GM12873 (cell line): Measurements from ENCODE around the gene RPS6KC1.

Source experiments
- TF ChIP-seq, protein P1 (sequence below): IDR thresholded peaks from 2 replicates; pipeline ENCODE4 v1.5.1; 2012; ENCODE audit warnings: low read depth, mild to moderate bottlenecking, moderate library complexity, low read length, control low read depth; ENCODE audit not compliant: insufficient read depth; ENCODE audit errors: missing control alignments

RPS6KC1 gene

DNA sequence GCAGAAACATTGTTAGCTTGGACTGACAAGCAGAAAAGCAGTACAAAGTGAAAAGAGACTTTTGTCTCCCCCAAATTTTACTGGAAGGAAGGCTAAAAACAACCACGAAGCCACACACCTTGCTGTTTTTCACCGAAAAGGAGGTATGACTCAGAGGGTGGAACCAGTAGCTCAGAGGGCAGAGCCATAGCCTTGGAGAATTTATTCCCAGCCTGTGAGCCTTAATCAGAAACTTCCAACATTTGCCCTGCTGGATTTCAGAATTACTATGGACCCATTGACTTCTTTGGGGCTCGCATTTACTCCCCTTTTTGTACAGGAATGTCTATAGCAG is 32.0 kb downstream of the RPS6KC1 start:
- TF ChIP-seq, protein P1, sequence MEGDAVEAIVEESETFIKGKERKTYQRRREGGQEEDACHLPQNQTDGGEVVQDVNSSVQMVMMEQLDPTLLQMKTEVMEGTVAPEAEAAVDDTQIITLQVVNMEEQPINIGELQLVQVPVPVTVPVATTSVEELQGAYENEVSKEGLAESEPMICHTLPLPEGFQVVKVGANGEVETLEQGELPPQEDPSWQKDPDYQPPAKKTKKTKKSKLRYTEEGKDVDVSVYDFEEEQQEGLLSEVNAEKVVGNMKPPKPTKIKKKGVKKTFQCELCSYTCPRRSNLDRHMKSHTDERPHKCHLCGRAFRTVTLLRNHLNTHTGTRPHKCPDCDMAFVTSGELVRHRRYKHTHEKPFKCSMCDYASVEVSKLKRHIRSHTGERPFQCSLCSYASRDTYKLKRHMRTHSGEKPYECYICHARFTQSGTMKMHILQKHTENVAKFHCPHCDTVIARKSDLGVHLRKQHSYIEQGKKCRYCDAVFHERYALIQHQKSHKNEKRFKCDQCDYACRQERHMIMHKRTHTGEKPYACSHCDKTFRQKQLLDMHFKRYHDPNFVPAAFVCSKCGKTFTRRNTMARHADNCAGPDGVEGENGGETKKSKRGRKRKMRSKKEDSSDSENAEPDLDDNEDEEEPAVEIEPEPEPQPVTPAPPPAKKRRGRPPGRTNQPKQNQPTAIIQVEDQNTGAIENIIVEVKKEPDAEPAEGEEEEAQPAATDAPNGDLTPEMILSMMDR: no peak

DNA sequence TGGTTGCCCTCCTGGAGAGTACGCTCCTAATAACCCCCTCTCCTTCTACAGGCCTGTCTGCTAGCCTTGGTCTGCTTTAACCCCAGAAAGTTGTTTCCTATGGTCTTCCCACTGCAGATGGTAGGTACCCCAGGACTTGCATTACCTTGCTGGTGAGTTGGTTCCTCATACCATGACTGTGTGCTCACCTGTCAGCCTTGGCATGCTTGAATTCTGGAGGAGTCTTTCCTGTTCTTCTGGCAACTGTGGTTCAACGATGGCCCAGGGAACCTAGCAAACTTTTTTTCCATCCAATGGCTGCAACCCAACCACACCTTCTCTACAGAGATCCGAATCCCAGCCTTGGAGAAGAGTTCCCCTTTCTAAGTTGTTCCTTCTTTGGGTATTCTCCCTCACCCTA is 36.9 kb downstream of the RPS6KC1 start:
- TF ChIP-seq, protein P1: no peak

DNA sequence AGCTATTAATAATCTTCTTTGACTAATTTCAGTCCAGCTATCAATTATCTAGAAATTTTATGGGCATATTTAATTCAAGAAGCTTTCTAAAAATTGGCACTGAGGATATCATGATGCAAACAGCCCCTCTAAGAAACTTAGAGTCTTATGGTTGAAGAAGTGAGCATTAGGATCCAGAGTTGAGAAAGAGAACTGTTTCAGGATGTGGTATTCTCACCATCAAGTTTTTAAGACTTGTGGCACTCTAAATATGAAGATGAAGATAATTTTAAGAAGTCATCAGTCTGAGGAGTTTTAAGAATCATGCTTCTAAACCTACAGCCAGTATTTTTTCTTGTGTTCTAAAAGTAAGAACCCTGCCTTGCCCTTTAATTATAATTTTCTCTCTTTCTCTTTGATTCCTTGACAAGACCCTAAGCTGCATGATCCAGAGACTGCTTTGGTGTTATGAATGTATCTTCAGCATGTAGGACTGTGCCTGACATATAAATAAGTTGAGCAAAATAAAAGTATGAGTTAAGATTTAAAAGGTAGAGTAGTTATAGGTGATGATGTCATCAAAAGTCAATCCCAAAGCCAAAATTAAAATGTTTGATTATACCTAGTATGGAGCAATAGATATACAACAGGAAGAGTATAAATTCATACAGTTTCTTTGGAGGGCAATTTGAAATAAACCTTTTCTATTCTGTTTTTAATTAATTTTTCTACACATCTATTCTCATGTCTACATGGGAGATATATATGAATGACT is 39.1 kb downstream of the RPS6KC1 start:
- TF ChIP-seq, protein P1: no peak

DNA sequence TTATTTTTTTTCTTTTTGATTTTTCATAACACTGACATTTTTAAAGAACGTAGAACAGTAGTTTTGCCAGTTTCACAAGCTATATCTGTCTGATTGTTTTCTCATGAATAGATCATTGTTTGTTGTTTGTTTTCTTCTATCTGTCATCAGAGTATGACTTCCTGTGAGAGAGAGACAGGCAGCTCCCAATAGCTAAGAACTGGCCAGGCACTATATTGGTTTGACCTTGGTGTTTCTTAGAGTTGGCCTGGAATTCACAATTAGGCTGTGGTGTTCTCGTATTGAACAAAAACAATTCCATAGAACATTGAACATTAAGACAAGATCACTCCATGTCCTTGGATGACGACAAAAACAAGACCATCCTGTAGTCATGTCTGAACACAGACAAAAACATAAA is 43.4 kb downstream of the RPS6KC1 start:
- TF ChIP-seq, protein P1: no peak

DNA sequence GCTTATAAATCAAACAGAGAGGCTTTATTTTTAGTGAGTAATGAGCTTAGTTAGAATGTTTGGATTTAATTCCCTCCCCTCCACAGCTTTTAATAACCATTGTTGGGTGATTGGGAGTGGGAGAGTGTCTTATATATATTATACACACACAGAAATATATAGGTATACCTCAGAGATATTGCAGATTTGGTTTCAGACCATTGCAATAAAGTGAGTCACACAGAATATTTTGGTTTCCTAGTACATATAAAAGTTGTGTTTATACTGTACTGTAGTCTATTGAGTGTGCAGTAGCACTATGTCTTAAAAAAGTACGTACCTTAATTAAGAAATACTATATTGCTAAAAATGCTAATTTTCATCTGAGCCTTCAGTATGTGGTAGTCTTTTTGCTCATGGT is 44.4 kb downstream of the RPS6KC1 start:
- TF ChIP-seq, protein P1: no peak

DNA sequence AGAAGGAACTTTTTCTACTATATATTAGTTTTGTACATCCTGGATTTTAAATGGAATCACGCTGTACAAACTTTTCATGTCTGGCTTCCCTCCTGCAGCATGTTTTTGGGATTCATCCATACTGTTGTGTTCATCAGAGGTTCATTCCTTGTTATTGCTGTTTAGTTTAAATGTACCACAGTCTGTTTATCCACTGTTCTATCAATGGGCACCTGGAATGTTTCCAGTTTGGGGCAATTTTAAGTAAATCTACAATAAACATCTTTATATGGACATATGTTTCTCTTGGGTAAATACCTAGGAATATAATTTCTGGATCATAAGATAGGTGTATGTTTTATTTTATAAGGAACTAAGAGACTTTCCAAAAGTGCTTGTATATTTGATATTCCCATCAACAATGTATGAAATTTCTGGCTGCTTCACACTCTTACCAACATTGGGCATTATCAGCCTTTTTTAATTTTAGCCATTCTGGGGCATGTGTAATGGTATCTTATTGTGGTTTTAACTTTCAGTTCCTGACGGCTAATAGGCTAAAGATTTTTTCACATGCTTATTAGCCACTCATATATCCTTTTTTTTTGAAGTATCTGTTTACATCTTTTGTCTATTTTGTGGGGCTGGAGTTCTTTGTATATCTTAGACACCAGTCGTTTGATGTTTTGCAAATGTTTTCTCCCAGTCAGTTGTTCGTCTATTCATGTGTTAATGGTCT is 48.8 kb downstream of the RPS6KC1 start:
- TF ChIP-seq, protein P1: no peak

DNA sequence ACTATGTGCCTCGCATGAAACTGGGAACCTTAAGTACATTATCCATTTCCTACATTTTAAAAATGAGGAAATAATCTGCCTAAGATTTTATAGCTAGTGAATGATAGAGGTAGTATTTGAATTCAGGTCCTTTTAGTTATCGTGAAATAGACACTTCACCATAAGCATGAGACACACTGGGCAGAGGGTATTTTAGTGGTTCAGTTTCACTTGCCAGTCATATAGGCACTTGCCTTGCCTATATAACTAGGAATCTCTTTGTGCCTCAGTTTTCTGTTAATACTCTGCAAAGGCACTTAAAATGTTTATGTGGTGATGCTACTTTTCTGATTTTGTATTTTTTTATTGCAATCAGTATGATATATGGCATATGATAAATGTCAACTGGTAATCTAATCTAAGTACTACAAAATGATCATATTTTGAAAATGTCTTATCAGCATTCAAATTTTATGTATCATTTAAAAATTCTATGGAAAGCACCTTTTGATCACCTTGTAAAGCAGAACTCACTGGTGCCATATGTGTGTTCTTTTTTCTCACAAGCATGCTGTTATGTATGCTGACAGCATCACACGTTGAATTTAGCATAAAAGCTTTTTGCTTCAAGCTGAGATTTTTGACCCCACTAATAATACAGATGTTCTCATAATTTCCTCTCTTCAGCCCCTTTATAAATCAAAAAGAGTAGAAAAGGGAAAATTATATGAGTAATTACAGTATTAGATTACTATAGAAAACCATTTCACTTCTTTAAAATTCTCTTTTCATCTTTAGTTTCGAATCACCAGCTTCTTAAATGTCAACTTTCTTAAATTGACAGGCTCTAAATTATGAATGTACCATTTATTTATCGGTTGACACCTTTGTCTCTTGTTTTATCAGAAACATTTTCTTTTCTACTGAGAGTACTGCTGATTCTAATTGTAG is 52.6 kb downstream of the RPS6KC1 start:
- TF ChIP-seq, protein P1: no peak
